ENCODE results near the gene C8B.

The C8B gene

GRCh38 chr1:56927986-56928385, 37.8 kb downstream of the C8B start:
- DNase-seq = no peak

- DNase-seq = no peak
Measured at GRCh38 chr1:56927171-56927570, 38.6 kb downstream of the C8B start.

- DNase-seq = no peak
Measured at GRCh38 chr1:56925193-56925592, 40.6 kb downstream of the C8B start.

- no peak for DNase-seq
Measured at GRCh38 chr1:56924116-56924515, 41.7 kb downstream of the C8B start.

- peak; percentile 42 for DNase-seq
Measured at GRCh38 chr1:56923201-56923600, 42.6 kb downstream of the C8B start.

- DNase-seq = no peak
Measured at GRCh38 chr1:56922507-56922906, 43.3 kb downstream of the C8B start.

- DNase-seq = no peak
Measured at GRCh38 chr1:56922070-56922469, 43.7 kb downstream of the C8B start.

- no peak for DNase-seq
Measured at GRCh38 chr1:56921479-56921878, 44.3 kb downstream of the C8B start.

- peak; percentile 59 for DNase-seq
Measured at GRCh38 chr1:56920591-56921001, 45.2 kb downstream of the C8B start.

GRCh38 chr1:56917356-56917755, 48.5 kb downstream of the C8B start:
- DNase-seq = no peak

GRCh38 chr1:56916630-56917029, 49.2 kb downstream of the C8B start:
- no peak for DNase-seq

- DNase-seq = peak; percentile 20
Measured at GRCh38 chr1:56915960-56916359, 49.9 kb downstream of the C8B start.

- no peak for DNase-seq
Measured at GRCh38 chr1:56912325-56912724, 53.5 kb downstream of the C8B start.

GRCh38 chr1:56911098-56911938, 54.5 kb downstream of the C8B start:
- DNase-seq = no peak

- no peak for DNase-seq
Measured at GRCh38 chr1:56910441-56910985, 55.3 kb downstream of the C8B start.

GRCh38 chr1:56908619-56909221, 57.1 kb downstream of the C8B start:
- no peak for DNase-seq

- no peak for DNase-seq
Measured at GRCh38 chr1:56905667-56906066, 60.1 kb downstream of the C8B start.

- DNase-seq = no peak
Measured at GRCh38 chr1:56904663-56905397, 61.0 kb downstream of the C8B start.

- DNase-seq = no peak
Measured at GRCh38 chr1:56903778-56904177, 62.0 kb downstream of the C8B start.

- DNase-seq = peak; percentile 36
Measured at GRCh38 chr1:56901716-56902115, 64.1 kb downstream of the C8B start.

- DNase-seq = no peak
Measured at GRCh38 chr1:56898879-56899278, 66.9 kb downstream of the C8B start.

- no peak for DNase-seq
Measured at GRCh38 chr1:56898005-56898373, 67.8 kb downstream of the C8B start.

GRCh38 chr1:56897150-56898004, 68.4 kb downstream of the C8B start:
- peak; percentile 67 for DNase-seq
